ENCODE results near the gene ACTL8. TPM values are rescaled to one million over a fixed set of nuclear protein-coding genes. Genes with fewer than 3 reads are reported as not detected.

The ACTL8 gene
- total and polyA plus RNA-seq, 2 donors (not counting 1 experiment from before 2014, with no cell fraction given) = 0.15 TPM; not detected in 1

GRCh38 chr1:17852383-17852782 lies 97.2 kb downstream of the ACTL8 start:
- no peak overlapping the region for H3K4me2 ChIP-seq (ENCODE audit: extremely low read depth, insufficient read depth, low read length)
- H3K4me1 ChIP-seq (ENCODE audit: control insufficient read depth, extremely low read depth, insufficient read depth, low read length) = no peaks in the 10 kb centered on the region
- H3K79me2 ChIP-seq (ENCODE audit: control insufficient read depth, insufficient read depth, low read length) = no peaks in the 10 kb centered on the region
- H2AFZ ChIP-seq (ENCODE audit: low read length) = no peak overlapping the region
- no peaks in the 10 kb centered on the region for H3K9me3 ChIP-seq (ENCODE audit: control insufficient read depth, insufficient read depth, low read depth, low read length)
- no peak for TF ChIP-seq EZH2 (IDR thresholded peaks at IDR 0.05; ENCODE audit: low read length, missing control alignments)
- no peak for TF ChIP-seq CTCF (conservative IDR thresholded peaks at IDR 0.05 in 1 of 2, IDR thresholded peaks at IDR 0.05 in 1 of 2; ENCODE audit: low read depth in 1 of 2, low read length in 2 of 2)
- no peaks in the 10 kb centered on the region for H4K20me1 ChIP-seq (ENCODE audit: control insufficient read depth, extremely low read depth, insufficient read depth, low read length)
- H3K4me3 ChIP-seq (replicated peaks in 1 of 4; ENCODE audit: control extremely low read depth in 1 of 4, insufficient read depth in 1 of 4, low read depth in 3 of 4, low read length in 4 of 4) = no peak overlapping the region
- H3K27me3 ChIP-seq (ENCODE audit: control insufficient read depth, insufficient read depth, low read length) = no peaks in the 10 kb centered on the region
- no peak for DNase-seq (ENCODE audit: low read depth in 2 of 2)
- H3K36me3 ChIP-seq (ENCODE audit: control insufficient read depth, insufficient read depth, low read length) = no peaks in the 10 kb centered on the region
- no peak overlapping the region for H3K27ac ChIP-seq (ENCODE audit: insufficient read depth, low read length)
- H3K9ac ChIP-seq (ENCODE audit: insufficient read depth, low read length) = no peak overlapping the region

- TF ChIP-seq CTCF (conservative IDR thresholded peaks at IDR 0.05 in 1 of 2, IDR thresholded peaks at IDR 0.05 in 1 of 2; ENCODE audit: low read depth in 1 of 2, low read length in 2 of 2) (no peak), EZH2 (IDR thresholded peaks at IDR 0.05; ENCODE audit: low read length, missing control alignments) (no peak)
- H2AFZ ChIP-seq (ENCODE audit: low read length) = no peak overlapping the region
- H3K9me3 ChIP-seq (ENCODE audit: control insufficient read depth, insufficient read depth, low read depth, low read length) = no peaks in the 10 kb centered on the region
- no peak overlapping the region for H3K4me2 ChIP-seq (ENCODE audit: extremely low read depth, insufficient read depth, low read length)
- no peaks in the 10 kb centered on the region for H3K36me3 ChIP-seq (ENCODE audit: control insufficient read depth, insufficient read depth, low read length)
- DNase-seq (ENCODE audit: low read depth in 2 of 2) = no peak
- no peaks in the 10 kb centered on the region for H3K27me3 ChIP-seq (ENCODE audit: control insufficient read depth, insufficient read depth, low read length)
- H3K27ac ChIP-seq (ENCODE audit: insufficient read depth, low read length) = no peak overlapping the region
- H3K4me1 ChIP-seq (ENCODE audit: control insufficient read depth, extremely low read depth, insufficient read depth, low read length) = no peaks in the 10 kb centered on the region
- no peaks in the 10 kb centered on the region for H4K20me1 ChIP-seq (ENCODE audit: control insufficient read depth, extremely low read depth, insufficient read depth, low read length)
- H3K79me2 ChIP-seq (ENCODE audit: control insufficient read depth, insufficient read depth, low read length) = no peaks in the 10 kb centered on the region
- H3K9ac ChIP-seq (ENCODE audit: insufficient read depth, low read length) = no peak overlapping the region
- H3K4me3 ChIP-seq (replicated peaks in 1 of 4; ENCODE audit: control extremely low read depth in 1 of 4, insufficient read depth in 1 of 4, low read depth in 3 of 4, low read length in 4 of 4) = no peak overlapping the region
These were observed 98.3 kb downstream of the ACTL8 start for GRCh38 chr1:17853241-17853935.

GRCh38 chr1:17856496-17857108 lies 101.5 kb downstream of the ACTL8 start:
- no peaks in the 10 kb centered on the region for H3K27me3 ChIP-seq (ENCODE audit: control insufficient read depth, insufficient read depth, low read length)
- no peak overlapping the region for H3K27ac ChIP-seq (ENCODE audit: insufficient read depth, low read length)
- H2AFZ ChIP-seq (ENCODE audit: low read length) = no peak overlapping the region
- H3K4me1 ChIP-seq (ENCODE audit: control insufficient read depth, extremely low read depth, insufficient read depth, low read length) = no peaks in the 10 kb centered on the region
- no peak overlapping the region for H3K9ac ChIP-seq (ENCODE audit: insufficient read depth, low read length)
- no peaks in the 10 kb centered on the region for H3K36me3 ChIP-seq (ENCODE audit: control insufficient read depth, insufficient read depth, low read length)
- no peaks in the 10 kb centered on the region for H4K20me1 ChIP-seq (ENCODE audit: control insufficient read depth, extremely low read depth, insufficient read depth, low read length)
- no peak overlapping the region for H3K4me2 ChIP-seq (ENCODE audit: extremely low read depth, insufficient read depth, low read length)
- no peak for DNase-seq (ENCODE audit: low read depth in 2 of 2)
- no peak overlapping the region for H3K4me3 ChIP-seq (replicated peaks in 1 of 4; ENCODE audit: control extremely low read depth in 1 of 4, insufficient read depth in 1 of 4, low read depth in 3 of 4, low read length in 4 of 4)
- H3K9me3 ChIP-seq (ENCODE audit: control insufficient read depth, insufficient read depth, low read depth, low read length) = no peaks in the 10 kb centered on the region
- TF ChIP-seq EZH2 (IDR thresholded peaks at IDR 0.05; ENCODE audit: low read length, missing control alignments) (no peak), CTCF (conservative IDR thresholded peaks at IDR 0.05 in 1 of 2, IDR thresholded peaks at IDR 0.05 in 1 of 2; ENCODE audit: low read depth in 1 of 2, low read length in 2 of 2) (no peak)
- no peaks in the 10 kb centered on the region for H3K79me2 ChIP-seq (ENCODE audit: control insufficient read depth, insufficient read depth, low read length)
